ENCODE measurements around the gene CABLES2.
A peak's percentile ranks its signal among the peaks of the same experiment; 100 is the strongest.

Gene CABLES2

GRCh38 chr20:62357681-62358080 lies 49.4 kb downstream of the CABLES2 start:
- DNase-seq: no peak

- no peak for DNase-seq
These were observed 49.9 kb downstream of the CABLES2 start for GRCh38 chr20:62357187-62357667.

- DNase-seq: no peak
These were observed 50.4 kb downstream of the CABLES2 start for GRCh38 chr20:62356589-62357186.

- DNase-seq: peak; percentile 74
These were observed 51.1 kb downstream of the CABLES2 start for GRCh38 chr20:62355878-62356588.

GRCh38 chr20:62355516-62355877 lies 51.6 kb downstream of the CABLES2 start:
- DNase-seq: no peak

GRCh38 chr20:62354811-62355341 lies 52.2 kb downstream of the CABLES2 start:
- DNase-seq: no peak

GRCh38 chr20:62354031-62354808 lies 52.9 kb downstream of the CABLES2 start:
- DNase-seq: no peak

GRCh38 chr20:62353289-62354030 lies 53.6 kb downstream of the CABLES2 start:
- no peak for DNase-seq

- DNase-seq: peak; percentile 94
These were observed 54.4 kb downstream of the CABLES2 start for GRCh38 chr20:62352402-62353288.

- DNase-seq: no peak
These were observed 55.4 kb downstream of the CABLES2 start for GRCh38 chr20:62351469-62352401.

- DNase-seq: no peak
These were observed 56.3 kb downstream of the CABLES2 start for GRCh38 chr20:62350629-62351422.

GRCh38 chr20:62350098-62350628 lies 56.9 kb downstream of the CABLES2 start:
- DNase-seq: no peak

- no peak for DNase-seq
These were observed 57.5 kb downstream of the CABLES2 start for GRCh38 chr20:62349556-62350097.

GRCh38 chr20:62348604-62349003 lies 58.5 kb downstream of the CABLES2 start:
- no peak for DNase-seq

GRCh38 chr20:62347445-62347844 lies 59.6 kb downstream of the CABLES2 start:
- DNase-seq: no peak

- no peak for DNase-seq
These were observed 60.0 kb downstream of the CABLES2 start for GRCh38 chr20:62347151-62347404.

GRCh38 chr20:62346398-62347150 lies 60.5 kb downstream of the CABLES2 start:
- no peak for DNase-seq

- no peak for DNase-seq
These were observed 61.3 kb downstream of the CABLES2 start for GRCh38 chr20:62345681-62346370.

Measured in NCI-H446 treated with DMSO at 0.1 percent for 48 hours (cell line).